ENCODE measurements around the gene TAAR1.

DNA sequence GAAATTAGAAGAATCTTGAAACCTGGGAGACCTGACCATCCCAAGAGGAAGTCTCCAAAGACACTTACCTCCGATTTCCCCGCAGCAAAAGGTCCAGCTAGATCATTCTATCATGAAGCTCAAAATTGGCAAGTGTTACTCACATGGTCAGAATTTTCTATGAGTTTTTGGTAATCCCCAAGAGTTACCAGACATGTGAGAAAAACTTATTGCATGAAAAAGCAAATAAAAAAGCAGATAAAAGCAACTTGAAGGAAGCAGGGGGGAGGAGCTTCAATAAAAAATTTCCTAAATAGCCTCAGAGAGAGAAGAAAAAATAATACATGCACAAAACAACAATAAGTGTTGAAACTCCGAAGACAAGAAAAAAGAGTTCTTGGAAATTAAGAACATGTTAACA is 27.5 kb upstream of the TAAR1 start:
- TF ChIP-seq, protein P1, sequence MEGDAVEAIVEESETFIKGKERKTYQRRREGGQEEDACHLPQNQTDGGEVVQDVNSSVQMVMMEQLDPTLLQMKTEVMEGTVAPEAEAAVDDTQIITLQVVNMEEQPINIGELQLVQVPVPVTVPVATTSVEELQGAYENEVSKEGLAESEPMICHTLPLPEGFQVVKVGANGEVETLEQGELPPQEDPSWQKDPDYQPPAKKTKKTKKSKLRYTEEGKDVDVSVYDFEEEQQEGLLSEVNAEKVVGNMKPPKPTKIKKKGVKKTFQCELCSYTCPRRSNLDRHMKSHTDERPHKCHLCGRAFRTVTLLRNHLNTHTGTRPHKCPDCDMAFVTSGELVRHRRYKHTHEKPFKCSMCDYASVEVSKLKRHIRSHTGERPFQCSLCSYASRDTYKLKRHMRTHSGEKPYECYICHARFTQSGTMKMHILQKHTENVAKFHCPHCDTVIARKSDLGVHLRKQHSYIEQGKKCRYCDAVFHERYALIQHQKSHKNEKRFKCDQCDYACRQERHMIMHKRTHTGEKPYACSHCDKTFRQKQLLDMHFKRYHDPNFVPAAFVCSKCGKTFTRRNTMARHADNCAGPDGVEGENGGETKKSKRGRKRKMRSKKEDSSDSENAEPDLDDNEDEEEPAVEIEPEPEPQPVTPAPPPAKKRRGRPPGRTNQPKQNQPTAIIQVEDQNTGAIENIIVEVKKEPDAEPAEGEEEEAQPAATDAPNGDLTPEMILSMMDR (IDR thresholded peaks at IDR 0.05; ENCODE audit: low read length): no peak
- TF ChIP-seq EZH2 (optimal IDR thresholded peaks at IDR 0.05; ENCODE audit: low read depth, low read length): no peak

Measured in MM.1S (cell line).